GM12878 (cell line): ENCODE measurements around the gene MCEMP1. TPM values are rescaled to one million over a fixed set of nuclear protein-coding genes. Genes with fewer than 3 reads are reported as not detected.
A peak's percentile ranks its signal among the peaks of the same experiment; 100 is the strongest.

Experiments
- ATAC-seq: fragments of 200-7000 bp; cut with Tn5 transposase; 3 replicates; pipeline ENCODE4 v1.9.1; 2020; ENCODE audit warnings: mild to moderate bottlenecking, moderate library complexity
- BruUV-seq: library from RNA; stranded (reverse); fragments of 400-500 nt; replicated peaks from 2 replicates; lab custom pipeline; 2021; lab: Mats Ljungman, UMichigan
- CTCF ChIA-PET: fragments of 300-600 bp; sonication (Branson Sonifier 250); formaldehyde crosslinking; extraction: SDS; loops from one replicate; lab custom pipeline; 2021; ENCODE audit warnings: inconsistent platforms; lab: Yijun Ruan, JAX
- POLR2A ChIA-PET: fragments of 350-600 bp; formaldehyde crosslinking; extraction: SDS; loops from one replicate; lab custom pipeline; 2021; ENCODE audit warnings: inconsistent platforms; lab: Charles Lee
- RAD21 ChIA-PET: fragments of 300-600 bp; sonication (Branson Sonifier 250); formaldehyde crosslinking; loops from one replicate; lab custom pipeline; 2023; ENCODE audit warnings: antibody characterized with exemption; ENCODE audit not compliant: unreplicated experiment; lab: Charles Lee
- SMC1A ChIA-PET: fragments of 300-600 bp; sonication (Branson Sonifier 250); formaldehyde crosslinking; loops from one replicate; lab custom pipeline; 2023; ENCODE audit not compliant: unreplicated experiment, uncharacterized antibody; lab: Charles Lee
- DNase-seq: peaks from one replicate; pipeline ENCODE4 v3.0.0-alpha.2; 2011; ENCODE audit warnings: low read depth, low spot score
- FAIRE-seq: peaks from 3 replicates; lab custom pipeline; 2011; peaks lifted over from hg19 to GRCh38; lab: Jason Lieb, UNC
- H2AFZ ChIP-seq: 2 replicates; pipeline ENCODE4 v1.6.0; 2011; ENCODE audit warnings: low read depth, low read length, control low read depth; ENCODE audit not compliant: control insufficient read depth
- H3K27ac ChIP-seq: 2 replicates; pipeline ENCODE4 v1.5.1; 2011; ENCODE audit warnings: control low read depth; ENCODE audit not compliant: control insufficient read depth, insufficient read depth
- H3K27me3 ChIP-seq, 2 experiments: replicated peaks in 1 of 2; 2 replicates each; pipeline versions ENCODE4 v1.6.0 to v1.6.1; 2011; ENCODE audit warnings: low read length in 1 of 2; ENCODE audit not compliant: control insufficient read depth in 2 of 2, insufficient read depth in 2 of 2
- H3K36me3 ChIP-seq, 2 experiments: 2 replicates each; pipeline ENCODE4 v1.5.1; 2011; ENCODE audit warnings: low read length in 1 of 2; ENCODE audit not compliant: control insufficient read depth in 2 of 2, insufficient read depth in 2 of 2
- H3K4me1 ChIP-seq: 2 replicates; pipeline ENCODE4 v1.6.1; 2011; ENCODE audit warnings: mild to moderate bottlenecking, low read length, moderate library complexity, mixed read lengths; ENCODE audit not compliant: control insufficient read depth, insufficient read depth
- H3K4me2 ChIP-seq: 2 replicates; pipeline ENCODE4 v1.6.0; 2011; ENCODE audit warnings: control low read depth; ENCODE audit not compliant: control insufficient read depth, insufficient read depth
- H3K4me3 ChIP-seq: fragments of 200-600 bp; sonication (generic); 2 replicates; pipeline ENCODE4 v1.5.1; 2016
- H3K79me2 ChIP-seq: 2 replicates; pipeline ENCODE4 v1.6.0; 2011; ENCODE audit warnings: low read length; ENCODE audit not compliant: control insufficient read depth, insufficient read depth
- H3K9ac ChIP-seq: 2 replicates; pipeline ENCODE4 v1.8.0; 2011; ENCODE audit warnings: low read length, control low read depth, mixed read lengths; ENCODE audit not compliant: control insufficient read depth, insufficient read depth
- H3K9me3 ChIP-seq: replicated peaks from 3 replicates; pipeline ENCODE4 v1.5.1; 2011; ENCODE audit warnings: mild to moderate bottlenecking, low read length; ENCODE audit not compliant: control insufficient read depth, insufficient read depth
- H4K20me1 ChIP-seq: 2 replicates; pipeline ENCODE4 v1.6.0; 2011; ENCODE audit not compliant: control insufficient read depth, insufficient read depth
- BCL3 ChIP-seq: IDR thresholded peaks from 2 replicates; pipeline ENCODE4 v1.6.1; 2011; ENCODE audit warnings: borderline replicate concordance, low read depth, mild to moderate bottlenecking, moderate library complexity, low read length; ENCODE audit not compliant: insufficient read depth, poor library complexity, severe bottlenecking
- CBX5 ChIP-seq: sonication (generic); IDR thresholded peaks from 2 replicates; pipeline ENCODE4 v1.6.1; 2016; ENCODE audit warnings: low read depth, moderate library complexity, mild to moderate bottlenecking, inconsistent platforms
- ETV6 ChIP-seq, 2 experiments: fragments of 450-650 bp in 1 of 2; IDR thresholded peaks in 1 of 2; conservative IDR thresholded peaks in 1 of 2; 2 replicates each; pipeline ENCODE4 v1.6.1; 2014; ENCODE audit warnings: antibody characterized with exemption in 1 of 2, borderline replicate concordance in 1 of 2, low read depth in 1 of 2, mild to moderate bottlenecking in 1 of 2, moderate library complexity in 1 of 2
- GATAD2B ChIP-seq: fragments of 450-650 bp; conservative IDR thresholded peaks from 2 replicates; pipeline ENCODE4 v1.6.1; 2017; ENCODE audit warnings: low read depth, mild to moderate bottlenecking, moderate library complexity
- HDAC2 ChIP-seq: fragments of 200-600 bp; sonication (generic); IDR thresholded peaks from 2 replicates; pipeline ENCODE4 v1.6.1; 2017
- MEF2A ChIP-seq: IDR thresholded peaks from 2 replicates; pipeline ENCODE4 v1.6.1; 2011; ENCODE audit warnings: low read depth, mild to moderate bottlenecking, low read length, moderate library complexity; ENCODE audit not compliant: insufficient read depth
- NR2C1 ChIP-seq: fragments of 450-650 bp; IDR thresholded peaks from 2 replicates; pipeline ENCODE4 v1.6.1; 2017; ENCODE audit warnings: antibody characterized with exemption, mild to moderate bottlenecking, moderate library complexity
- PAX8 ChIP-seq: fragments of 450-650 bp; IDR thresholded peaks from 2 replicates; pipeline ENCODE4 v1.6.1; 2017; ENCODE audit warnings: mild to moderate bottlenecking, moderate library complexity
- POLR2A ChIP-seq: IDR thresholded peaks from 2 replicates; pipeline ENCODE4 v1.6.1; 2011; ENCODE audit warnings: low read depth, mild to moderate bottlenecking, low read length
- RAD51 ChIP-seq: fragments of 450-650 bp; IDR thresholded peaks from 2 replicates; pipeline ENCODE4 v1.6.1; 2016; ENCODE audit warnings: moderate library complexity, mild to moderate bottlenecking, inconsistent platforms
- TCF3 ChIP-seq: IDR thresholded peaks from 2 replicates; pipeline ENCODE4 v1.6.1; 2012; ENCODE audit warnings: low read depth, mild to moderate bottlenecking, low read length, borderline replicate concordance; ENCODE audit not compliant: insufficient read depth
- ZNF384 ChIP-seq: IDR thresholded peaks from 2 replicates; pipeline ENCODE4 v1.6.1; 2012; ENCODE audit warnings: low read depth, mild to moderate bottlenecking, low read length, improper control_type of control experiment, borderline replicate concordance
- WGBS: methylation state at CpG from one replicate; pipeline ENCODE4 v1.1.6; 2016; ENCODE audit warnings: low lambda C conversion rate; ENCODE audit not compliant: insufficient replicate concordance, insufficient coverage; ENCODE audit errors: missing lambda C conversion rate; 5-methylcytosine and 5-hydroxymethylcytosine counted together
- in situ Hi-C: fragments of 300-500 bp; cut with MboI; formaldehyde crosslinking; loops from 9 replicates; pipeline ENCODE4 v1.14.3; 2018; ENCODE audit warnings: mixed read lengths
- intact Hi-C: fragments of 100-400 bp; cut with micrococcal nuclease; formaldehyde crosslinking; loops from one replicate; pipeline ENCODE4 v1.14.2; 2022; ENCODE audit not compliant: unreplicated experiment
- polyA plus RNA-seq, 11 experiments: library from polyadenylated mRNA; depleted of rRNA in 4 of 11; unstranded in 6 of 11; stranded (reverse) in 5 of 11; fragments of >200 nt; fragmentation: Nextera tagmentation in 4 of 11; fragmentation: Illumina TruSeq in 1 of 11; extraction: Ambion mirVana in 4 of 11; extraction: Trizol in 1 of 11; gene quantifications; 1 replicate in 1 of 11; 2 replicates in 10 of 11; pipeline versions ENCODE4 v1.2.1 to v1.2.3, GENCODE V29; 2011 to 2016; ENCODE audit warnings: inconsistent platforms in 2 of 11, missing spikeins in 2 of 11, low read depth in 1 of 11
- total RNA-seq, 4 experiments: library from RNA; depleted of rRNA in 3 of 4; stranded (reverse); fragments of >200 nt in 3 of 4; fragmentation: Illumina TruSeq in 1 of 4; extraction: Trizol in 1 of 4; gene quantifications; 2 replicates each; pipeline versions ENCODE4 v1.2.1 to v1.2.3, GENCODE V29; 2013 to 2021

Gene MCEMP1
- total and polyA plus RNA-seq, 10 of the 15 experiments (the other 5 are each of a cell fraction or from before 2014, with no cell fraction given) = 0.08 to 0.55 (median 0.26) TPM; not detected in 1

- Histone ChIP-seq H3K79me2 (peaks cover 23% of the 10 kb centered on the region), H3K9me3 (no peaks in the 10 kb centered on the region), H3K9ac (no peak overlapping the region; the same call in 1 of the 2 replicates), H3K27me3 (no peaks in the 10 kb centered on the region), H3K4me2 (peak overlapping the region; percentile 88), H3K4me1 (peaks cover 27% of the 10 kb centered on the region), H3K36me3 (peaks cover 4 to 6% of the 10 kb centered on the region in 2 experiments; a peak in 3 of 4 replicates), H4K20me1 (no peaks in the 10 kb centered on the region), H3K4me3 (peak overlapping the region; percentile 85), H2AFZ (no peak overlapping the region), H3K27ac (0 out of 2 replicates have a peak overlapping the region, but pooled peaks have one; percentile 6)
- WGBS = 97% methylated on average over 71 of the region's 74 CpGs
- no peak for DNase-seq
- intact Hi-C loops = loop anchor here (10.0 kb wide), 1 partner anchor 222 kb away; the partner anchor contains the start of gene MAP2K7
- TF ChIP-seq NR2C1 (no peak), GATAD2B (0 out of 2 replicates have a peak, but pooled peaks have one; percentile 4), CBX5 (no peak), PAX8 (no peak), TCF3 (0 out of 2 replicates have a peak, but pooled peaks have one; percentile 28), ZNF384 (no peak), POLR2A (peak; percentile 19; the same call in 1 of the 2 replicates), BCL3 (peak; percentile 42), RAD51 (no peak), ETV6 (conservative IDR thresholded peaks at IDR 0.05 in 1 of 2, IDR thresholded peaks at IDR 0.05 in 1 of 2; ENCODE audit: borderline replicate concordance in 1 of 2, low read depth in 1 of 2) (no peak), HDAC2 (no peak), MEF2A (no peak)
- CTCF ChIA-PET = interaction anchor here (0.6 to 2.5 kb wide), 2 partner anchors 66 to 115 kb away, joined by 3 to 31 read pairs; no protein-coding TSS in a partner anchor
- RAD21 ChIA-PET = no interaction called here
- POLR2A ChIA-PET = interaction anchor here (1.3 to 1.9 kb wide), 2 partner anchors 17 to 295 kb away, joined by 3 to 10 read pairs; no protein-coding TSS in a partner anchor
- FAIRE-seq = no peak
- SMC1A ChIA-PET = interaction anchor here (2.2 to 2.9 kb wide), 2 partner anchors 17 to 117 kb away, joined by 14 to 26 read pairs; partner anchors contain the start of gene FCER2
- TSS peak; percentile 88 for BruUV-seq
- ATAC-seq = no peak
- in situ Hi-C loops = loop anchor here (5.0 kb wide), 1 partner anchor 115 kb away; no protein-coding TSS in a partner anchor
Measured at GRCh38 chr19:7682175-7682855, 5.4 kb downstream of the MCEMP1 start.
